Esophagus muscularis mucosa (tissue), 4 donors: Measurements from ENCODE around the gene SGIP1. TPM values are rescaled to one million over a fixed set of nuclear protein-coding genes. Genes with fewer than 3 reads are reported as not detected.
A peak's percentile ranks its signal among the peaks of the same experiment; 100 is the strongest.

Source experiments
- DNase-seq: peaks from one replicate; pipeline ENCODE4 v3.0.0-alpha.2; 2017; ENCODE audit errors: extremely low spot score
- H3K27ac ChIP-seq, 4 donors: fragments of 200-600 bp; sonication (generic); replicated peaks in 1 of 4; 1 replicate in 3 of 4; 2 replicates in 1 of 4; pipeline ENCODE4 v1.5.1; 2016 to 2019; ENCODE audit warnings: mild to moderate bottlenecking in 1 of 4
- H3K27me3 ChIP-seq, 4 donors: fragments of 200-600 bp; sonication (generic); one replicate each; pipeline versions ENCODE4 v1.5.1 to v1.6.0; 2016 to 2019
- H3K36me3 ChIP-seq, 4 donors: fragments of 200-600 bp; sonication (generic); one replicate each; pipeline ENCODE4 v1.5.1; 2016 to 2019
- H3K4me1 ChIP-seq, 4 donors: fragments of 200-600 bp; sonication (generic); one replicate each; pipeline ENCODE4 v1.5.1; 2016 to 2019
- H3K4me3 ChIP-seq, 4 donors: fragments of 200-600 bp; sonication (generic); 1 replicate in 2 of 4; 2 replicates in 2 of 4; pipeline ENCODE4 v1.5.1; 2016 to 2019; ENCODE audit warnings: mild to moderate bottlenecking in 4 of 4, moderate library complexity in 1 of 4
- H3K9me3 ChIP-seq, 4 donors: fragments of 200-600 bp; sonication (generic); 1 replicate in 3 of 4; 2 replicates in 1 of 4; pipeline ENCODE4 v1.5.1; 2016 to 2019
- EP300 ChIP-seq: sonication (generic); formaldehyde crosslinking; IDR thresholded peaks from one replicate; pipeline ENCODE4 v1.6.1; 2017; ENCODE audit warnings: antibody characterized with exemption
- POLR2A ChIP-seq: fragments of 450-650 bp; IDR thresholded peaks from one replicate; pipeline ENCODE4 v1.6.1; 2017; ENCODE audit warnings: antibody characterized with exemption, moderate library complexity, mild to moderate bottlenecking, low read depth
- POLR2AphosphoS5 ChIP-seq, 2 donors: sonication (generic); formaldehyde crosslinking; IDR thresholded peaks; one replicate each; pipeline ENCODE4 v1.6.1; 2017; ENCODE audit warnings: antibody characterized with exemption in 2 of 2
- WGBS: methylation state at CpG from one replicate; pipeline ENCODE4 v1.1.5; 2018; 5-methylcytosine and 5-hydroxymethylcytosine counted together
- intact Hi-C: fragments of 100-400 bp; cut with DNase I; formaldehyde crosslinking; loops from one replicate; pipeline ENCODE4 v1.15.1; 2023
- total RNA-seq, 4 donors: library from RNA; depleted of rRNA; stranded (reverse); fragments of >200 nt; gene quantifications; one replicate each; pipeline versions ENCODE4 v1.1.0 to v1.2.1, GENCODE V29; 2016
- TF ChIP-seq, protein P1 (sequence below), 3 experiments: fragments of 200-600 bp in 2 of 3; fragments of 450-650 bp in 1 of 3; sonication (generic) in 2 of 3; IDR thresholded peaks; one replicate each; pipeline ENCODE4 v1.5.1; 2017 to 2019; ENCODE audit warnings: antibody characterized with exemption in 3 of 3, mild to moderate bottlenecking in 2 of 3, moderate library complexity in 1 of 3

SGIP1 gene
- total RNA-seq, 4 donors from 2014 or later = 9.1 to 16.2 (median 11.8) TPM

DNA sequence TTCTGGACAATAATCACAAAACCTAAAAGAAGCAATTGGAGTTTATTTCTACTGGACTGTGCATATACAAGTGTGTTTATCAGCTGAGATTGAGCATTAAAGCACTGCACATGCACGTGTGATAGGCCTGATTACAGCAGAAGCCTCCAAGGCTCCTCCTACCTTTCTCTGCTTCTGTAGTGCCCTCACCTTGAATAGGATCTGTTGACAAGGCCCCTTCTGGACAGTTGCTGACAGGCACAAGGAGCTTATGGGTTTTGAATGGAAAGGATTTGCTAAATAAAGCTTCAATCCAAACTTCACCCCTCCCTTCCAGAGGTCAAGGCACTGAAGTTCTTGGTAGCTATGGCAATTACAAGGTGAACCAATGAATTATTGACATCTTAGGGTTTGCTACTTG is 7.9 kb upstream of the SGIP1 start:
- DNase-seq = no peak
- Histone ChIP-seq H3K36me3 (no peaks in the 10 kb centered on the region), H3K27ac (no peak overlapping the region), H3K27me3 (no peaks in the 10 kb centered on the region), H3K4me3 (no peak overlapping the region), H3K9me3 (no peaks in the 10 kb centered on the region), H3K4me1 (no peaks in the 10 kb centered on the region)
- TF ChIP-seq, protein P1, sequence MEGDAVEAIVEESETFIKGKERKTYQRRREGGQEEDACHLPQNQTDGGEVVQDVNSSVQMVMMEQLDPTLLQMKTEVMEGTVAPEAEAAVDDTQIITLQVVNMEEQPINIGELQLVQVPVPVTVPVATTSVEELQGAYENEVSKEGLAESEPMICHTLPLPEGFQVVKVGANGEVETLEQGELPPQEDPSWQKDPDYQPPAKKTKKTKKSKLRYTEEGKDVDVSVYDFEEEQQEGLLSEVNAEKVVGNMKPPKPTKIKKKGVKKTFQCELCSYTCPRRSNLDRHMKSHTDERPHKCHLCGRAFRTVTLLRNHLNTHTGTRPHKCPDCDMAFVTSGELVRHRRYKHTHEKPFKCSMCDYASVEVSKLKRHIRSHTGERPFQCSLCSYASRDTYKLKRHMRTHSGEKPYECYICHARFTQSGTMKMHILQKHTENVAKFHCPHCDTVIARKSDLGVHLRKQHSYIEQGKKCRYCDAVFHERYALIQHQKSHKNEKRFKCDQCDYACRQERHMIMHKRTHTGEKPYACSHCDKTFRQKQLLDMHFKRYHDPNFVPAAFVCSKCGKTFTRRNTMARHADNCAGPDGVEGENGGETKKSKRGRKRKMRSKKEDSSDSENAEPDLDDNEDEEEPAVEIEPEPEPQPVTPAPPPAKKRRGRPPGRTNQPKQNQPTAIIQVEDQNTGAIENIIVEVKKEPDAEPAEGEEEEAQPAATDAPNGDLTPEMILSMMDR (IDR thresholded peaks at IDR 0.05) = no peak
- TF ChIP-seq POLR2AphosphoS5 (IDR thresholded peaks at IDR 0.05) = no peak
- TF ChIP-seq EP300 = no peak
- TF ChIP-seq POLR2A = no peak
- WGBS = 93% methylated on average over 1 of the region's 1 CpG
- intact Hi-C loops = loop anchor here (10.0 kb wide), 1 partner anchor 199 kb away; no protein-coding TSS in a partner anchor

DNA sequence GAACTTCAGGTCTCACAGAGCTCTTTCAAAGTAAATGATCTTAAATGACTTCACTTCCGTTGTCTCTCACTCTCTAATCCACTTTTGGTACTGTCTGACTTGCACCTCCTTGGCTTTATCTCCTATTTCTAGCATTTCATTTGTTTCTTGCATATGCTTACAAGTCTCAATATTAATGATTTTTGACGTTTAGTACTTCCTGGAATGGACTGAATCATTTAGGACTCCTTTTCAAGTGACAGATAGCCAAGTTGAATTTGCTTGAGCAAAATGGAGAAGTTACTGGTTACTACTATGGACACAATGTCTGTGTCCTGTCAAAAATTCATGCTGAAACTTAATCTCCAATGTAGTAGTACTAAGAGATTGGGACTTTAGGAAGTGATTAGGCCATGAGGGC is 7.0 kb upstream of the SGIP1 start:
- Histone ChIP-seq H3K36me3 (no peaks in the 10 kb centered on the region), H3K4me1 (peaks cover 0 to 7% (median 3%) of the 10 kb centered on the region in 4 donors), H3K4me3 (no peak overlapping the region), H3K27me3 (no peaks in the 10 kb centered on the region), H3K9me3 (no peaks in the 10 kb centered on the region), H3K27ac (no peak overlapping the region)
- DNase-seq = no peak
- no peak for TF ChIP-seq POLR2AphosphoS5 (IDR thresholded peaks at IDR 0.05)
- TF ChIP-seq, protein P1 (IDR thresholded peaks at IDR 0.05) = no peak
- TF ChIP-seq EP300 = no peak
- intact Hi-C loops = loop anchor here (10.0 kb wide), 1 partner anchor 198 kb away; no protein-coding TSS in a partner anchor
- WGBS = 81% methylated on average over 2 of the region's 2 CpGs

DNA sequence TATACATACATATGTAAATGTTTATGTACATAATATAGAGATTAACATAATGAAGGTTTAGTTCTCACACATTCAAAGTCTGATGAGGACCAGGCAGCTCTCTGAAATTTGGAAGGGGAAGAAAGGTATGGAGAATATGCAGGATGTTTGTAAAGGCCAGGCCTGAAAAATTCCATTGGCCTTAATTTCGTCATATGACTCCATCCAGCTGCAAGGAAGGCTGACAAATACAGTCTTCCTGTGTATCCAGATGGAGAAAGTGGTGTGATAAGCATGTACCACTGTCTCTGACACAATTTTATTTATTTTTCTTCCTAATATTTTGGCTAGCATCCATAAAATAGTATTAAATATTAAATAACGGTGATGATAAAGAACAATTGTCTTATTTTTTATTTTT is 6.3 kb upstream of the SGIP1 start:
- H3K36me3 ChIP-seq = no peaks in the 10 kb centered on the region
- H3K9me3 ChIP-seq = no peaks in the 10 kb centered on the region
- intact Hi-C loops = loop anchor here (10.0 kb wide), 1 partner anchor 197 kb away; no protein-coding TSS in a partner anchor
- H3K4me1 ChIP-seq = peaks cover 3 to 14% (median 9%) of the 10 kb centered on the region in 4 donors
- no peak overlapping the region for H3K27ac ChIP-seq
- no peak for TF ChIP-seq POLR2AphosphoS5 (IDR thresholded peaks at IDR 0.05)
- TF ChIP-seq POLR2A = no peak
- no peak for TF ChIP-seq EP300
- TF ChIP-seq, protein P1 (IDR thresholded peaks at IDR 0.05) = no peak
- DNase-seq = no peak
- 65% methylated on average over 2 of the region's 2 CpGs for WGBS
- H3K4me3 ChIP-seq = no peak overlapping the region
- no peaks in the 10 kb centered on the region for H3K27me3 ChIP-seq

DNA sequence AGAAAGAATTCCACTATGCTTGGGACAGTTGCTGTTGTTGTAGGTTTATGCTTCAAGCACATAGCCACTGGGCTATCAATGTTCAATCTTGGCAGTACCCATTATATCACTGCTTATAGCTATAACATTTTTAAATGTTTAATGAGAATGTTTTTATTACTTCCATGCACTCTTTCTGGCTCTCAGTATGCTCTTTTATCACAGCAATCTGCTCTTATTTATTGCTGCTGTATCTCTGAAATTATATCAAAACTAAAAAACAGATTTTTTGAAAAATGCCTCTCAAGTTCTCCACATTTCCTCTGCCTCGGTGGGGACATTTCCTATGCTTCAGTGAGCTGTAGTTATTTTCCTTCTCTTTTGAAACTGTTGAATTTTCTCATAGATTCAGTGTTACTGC is 5.4 kb upstream of the SGIP1 start:
- Histone ChIP-seq H3K4me1 (peaks cover 8 to 21% (median 17%) of the 10 kb centered on the region in 4 donors), H3K4me3 (no peak overlapping the region), H3K27ac (no peak overlapping the region), H3K9me3 (no peaks in the 10 kb centered on the region), H3K36me3 (no peaks in the 10 kb centered on the region), H3K27me3 (no peaks in the 10 kb centered on the region)
- intact Hi-C loops = loop anchor here (10.0 kb wide), 1 partner anchor 196 kb away; no protein-coding TSS in a partner anchor
- no peak for DNase-seq
- 70% methylated on average over 1 of the region's 1 CpG for WGBS
- TF ChIP-seq POLR2AphosphoS5 (IDR thresholded peaks at IDR 0.05) (no peak), EP300 (no peak), POLR2A (no peak)
- TF ChIP-seq, protein P1 (IDR thresholded peaks at IDR 0.05) = no peak

DNA sequence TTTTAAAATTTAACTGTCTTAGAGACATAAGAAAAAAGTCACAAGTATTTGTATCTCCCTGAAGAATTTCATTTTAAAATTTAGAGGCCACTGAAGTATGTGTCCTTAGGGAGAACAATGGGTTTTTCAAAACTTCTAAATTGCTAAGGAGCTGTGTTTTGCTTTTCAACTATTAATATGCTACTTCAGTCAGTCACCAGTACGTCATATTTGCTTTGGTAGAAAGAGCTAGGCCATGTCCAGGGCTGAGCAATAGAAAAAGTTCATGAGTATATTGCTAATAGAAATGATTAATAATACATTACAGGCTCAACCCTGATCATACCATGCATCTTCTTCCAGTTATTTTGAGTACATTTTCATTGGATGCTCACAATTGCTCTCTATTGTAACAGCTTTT is 1.7 kb upstream of the SGIP1 start:
- H3K27ac ChIP-seq = peak overlapping the region; percentile 78 to 86 (median 82)
- WGBS = 54% methylated on average over 1 of the region's 1 CpG

More for the DNA sequence above, 1.7 kb upstream of the SGIP1 start:
- Histone ChIP-seq H3K4me3 (no peak overlapping the region), H3K9me3 (no peaks in the 10 kb centered on the region), H3K36me3 (no peaks in the 10 kb centered on the region), H3K4me1 (peaks cover 12 to 51% (median 32%) of the 10 kb centered on the region in 4 donors), H3K27me3 (no peaks in the 10 kb centered on the region)
- DNase-seq = no peak
- intact Hi-C loops = no loop called here
- TF ChIP-seq, protein P1 (IDR thresholded peaks at IDR 0.05) = no peak
- TF ChIP-seq POLR2AphosphoS5 (IDR thresholded peaks at IDR 0.05) (no peak), EP300 (no peak), POLR2A (no peak)
